Measurements from ENCODE around the gene ST7. TPM values are rescaled to one million over a fixed set of nuclear protein-coding genes. Genes with fewer than 3 reads are reported as not detected.

Gene ST7
- total and polyA plus RNA-seq, 2 of the 13 experiments (the other 11 are each of a cell fraction or from before 2014, with no cell fraction given): 17.3 to 23.5 TPM

- ATAC-seq: no peak
- H3K4me1 ChIP-seq (ENCODE audit: insufficient read depth, low read length): no peaks in the 10 kb centered on the region
- CTCF ChIA-PET (ENCODE audit: low intra/inter-chr PET ratio, low total read pairs): no interaction called here
Observed at GRCh38 chr7:117219485-117219884, 266.2 kb downstream of the ST7 start.

GRCh38 chr7:117220836-117221235 is 267.5 kb downstream of the ST7 start:
- in situ Hi-C loops (cut with HindIII; ENCODE audit: extremely low pct_ligation_motif_present, low pct_unique_long_range_greater_than_20kb): no loop called here
- H3K79me2 ChIP-seq (ENCODE audit: insufficient read depth, low read length): no peaks in the 10 kb centered on the region
- CTCF ChIA-PET (ENCODE audit: low intra/inter-chr PET ratio, low total read pairs): no interaction called here
- intact Hi-C loops (cut with micrococcal nuclease; ENCODE audit: unreplicated experiment): no loop called here
- no peak for FAIRE-seq
- H3K4me1 ChIP-seq (ENCODE audit: insufficient read depth, low read length): no peaks in the 10 kb centered on the region
- H3K36me3 ChIP-seq (replicated peaks in 1 of 2; ENCODE audit: control insufficient read depth in 1 of 2, insufficient read depth in 2 of 2, low read length in 2 of 2): peaks cover 2 to 10% of the 10 kb centered on the region in 2 experiments; a peak in 3 of 5 replicates
- H3K4me3 ChIP-seq (replicated peaks in 1 of 3; ENCODE audit: insufficient read depth in 1 of 3, low read depth in 2 of 3, low read length in 3 of 3): no peak overlapping the region
- H3K9me3 ChIP-seq (ENCODE audit: low read length): no peaks in the 10 kb centered on the region
- WGBS (ENCODE audit: low lambda C conversion rate): 80% methylated on average over 5 of the region's 5 CpGs
- TF ChIP-seq USF2 (IDR thresholded peaks at IDR 0.05; ENCODE audit: low read depth, low read length): no peak
- no peak for TF ChIP-seq USF2 (CRISPR knock-in tag; IDR thresholded peaks at IDR 0.05; ENCODE audit: borderline replicate concordance)
- TF ChIP-seq ZNF546 (CRISPR knock-in tag; conservative IDR thresholded peaks at IDR 0.05): no peak
- TF ChIP-seq KDM1A (CRISPR knock-in tag; IDR thresholded peaks at IDR 0.05): no peak
- no peak for TF ChIP-seq ZNF629 (CRISPR knock-in tag; conservative IDR thresholded peaks at IDR 0.05)
- no peak for TF ChIP-seq ZNF18 (CRISPR knock-in tag; IDR thresholded peaks at IDR 0.05; ENCODE audit: insufficient replicate concordance)
- TF ChIP-seq ZNF3 (CRISPR knock-in tag; IDR thresholded peaks at IDR 0.05): no peak
- no peak for TF ChIP-seq THYN1 (CRISPR knock-in tag; IDR thresholded peaks at IDR 0.05; ENCODE audit: borderline replicate concordance, low read depth)
- TF ChIP-seq ZFP1 (CRISPR knock-in tag; IDR thresholded peaks at IDR 0.05): no peak
- no peak for TF ChIP-seq MBNL3 (CRISPR knock-in tag; conservative IDR thresholded peaks at IDR 0.05)
- TF ChIP-seq NKX3-1 (CRISPR knock-in tag; IDR thresholded peaks at IDR 0.05): no peak
- TF ChIP-seq PPARG (CRISPR knock-in tag; conservative IDR thresholded peaks at IDR 0.05): no peak
- no peak for TF ChIP-seq TFDP2 (CRISPR knock-in tag; IDR thresholded peaks at IDR 0.05)
- no peak overlapping the region for H2AFZ ChIP-seq (ENCODE audit: low read length)
- H3K27me3 ChIP-seq (ENCODE audit: control insufficient read depth in 1 of 2, insufficient read depth in 2 of 2, low read length in 2 of 2): no peaks in the 10 kb centered on the region
- no TSS peak for BruUV-seq (replicated peaks)
- DNase-seq (ENCODE audit: low spot score): no peak
- H3K27ac ChIP-seq (ENCODE audit: extremely low read length, insufficient read depth, low read length): no peak overlapping the region
- ATAC-seq: no peak
- H3K9ac ChIP-seq (ENCODE audit: insufficient read depth, low read depth, low read length): no peak overlapping the region
- POLR2A ChIA-PET: no interaction called here
- no peak overlapping the region for H3K4me2 ChIP-seq (ENCODE audit: low read depth, low read length)
- no peaks in the 10 kb centered on the region for H4K20me1 ChIP-seq (ENCODE audit: insufficient read depth, low read length)

More at GRCh38 chr7:117219485-117219884, 266.2 kb downstream of the ST7 start:
- POLR2A ChIA-PET: no interaction called here
- H3K27ac ChIP-seq (ENCODE audit: extremely low read length, insufficient read depth, low read length): no peak overlapping the region
- peaks cover 2 to 10% of the 10 kb centered on the region in 2 experiments; a peak in 3 of 5 replicates for H3K36me3 ChIP-seq (replicated peaks in 1 of 2; ENCODE audit: control insufficient read depth in 1 of 2, insufficient read depth in 2 of 2, low read length in 2 of 2)
- DNase-seq (ENCODE audit: low spot score) (no peak), FAIRE-seq (no peak)
- H3K4me3 ChIP-seq (replicated peaks in 1 of 3; ENCODE audit: insufficient read depth in 1 of 3, low read depth in 2 of 3, low read length in 3 of 3): no peak overlapping the region
- BruUV-seq (replicated peaks): no TSS peak
- H4K20me1 ChIP-seq (ENCODE audit: insufficient read depth, low read length): no peaks in the 10 kb centered on the region
- no peak overlapping the region for H3K9ac ChIP-seq (ENCODE audit: insufficient read depth, low read depth, low read length)
- no peaks in the 10 kb centered on the region for H3K27me3 ChIP-seq (ENCODE audit: control insufficient read depth in 1 of 2, insufficient read depth in 2 of 2, low read length in 2 of 2)
- in situ Hi-C loops (cut with HindIII; ENCODE audit: extremely low pct_ligation_motif_present, low pct_unique_long_range_greater_than_20kb) (no loop called here), intact Hi-C loops (cut with micrococcal nuclease; ENCODE audit: unreplicated experiment) (no loop called here)
- H3K9me3 ChIP-seq (ENCODE audit: low read length): no peaks in the 10 kb centered on the region
- H3K79me2 ChIP-seq (ENCODE audit: insufficient read depth, low read length): no peaks in the 10 kb centered on the region
- no peak overlapping the region for H3K4me2 ChIP-seq (ENCODE audit: low read depth, low read length)
- TF ChIP-seq KAT8 (CRISPR knock-in tag; IDR thresholded peaks at IDR 0.05) (no peak), ELF3 (CRISPR knock-in tag; IDR thresholded peaks at IDR 0.05) (no peak), ZNF569 (CRISPR knock-in tag; IDR thresholded peaks at IDR 0.05; ENCODE audit: borderline replicate concordance) (no peak)
- 97% methylated on average over 8 of the region's 8 CpGs for WGBS (ENCODE audit: low lambda C conversion rate)
- no peak overlapping the region for H2AFZ ChIP-seq (ENCODE audit: low read length)
